Sigmoid colon (tissue), 7 donors: ENCODE measurements around the gene CASP2. TPM values are rescaled to one million over a fixed set of nuclear protein-coding genes. Genes with fewer than 3 reads are reported as not detected.

Source experiments
- DNase-seq: peaks from one replicate; pipeline ENCODE4 v3.0.0-alpha.2; 2019
- H3K27ac ChIP-seq, 4 donors: fragments of 200-600 bp; sonication (generic); one replicate each; pipeline ENCODE4 v1.5.1; 2016 to 2019; ENCODE audit warnings: mild to moderate bottlenecking in 1 of 4
- H3K27me3 ChIP-seq, 3 donors: fragments of 200-600 bp; sonication (generic); one replicate each; pipeline ENCODE4 v1.5.1; 2019; ENCODE audit warnings: mild to moderate bottlenecking in 1 of 3
- H3K36me3 ChIP-seq, 4 donors: fragments of 200-600 bp; sonication (generic); one replicate each; pipeline ENCODE4 v1.5.1; 2016 to 2019
- H3K4me1 ChIP-seq, 4 donors: fragments of 200-600 bp; sonication (generic); one replicate each; pipeline ENCODE4 v1.5.1; 2017 to 2019
- H3K4me3 ChIP-seq, 4 donors: fragments of 200-600 bp; sonication (generic); one replicate each; pipeline ENCODE4 v1.5.1; 2017 to 2019; ENCODE audit warnings: mild to moderate bottlenecking in 2 of 4, moderate library complexity in 1 of 4
- H3K9me3 ChIP-seq, 4 donors: fragments of 200-600 bp in 3 of 4; sonication (generic) in 3 of 4; one replicate each; pipeline versions ENCODE4 v1.5.1 to v1.6.1; 2013 to 2019
- EP300 ChIP-seq, 4 donors: sonication (generic); formaldehyde crosslinking; IDR thresholded peaks; one replicate each; pipeline ENCODE4 v1.6.1; 2017; ENCODE audit warnings: antibody characterized with exemption in 4 of 4
- POLR2A ChIP-seq, 2 donors: fragments of 450-650 bp; IDR thresholded peaks; one replicate each; pipeline ENCODE4 v1.6.1; 2016; ENCODE audit warnings: antibody characterized with exemption in 2 of 2, mild to moderate bottlenecking in 2 of 2, moderate library complexity in 2 of 2
- POLR2AphosphoS5 ChIP-seq, 4 donors: sonication (generic); formaldehyde crosslinking; IDR thresholded peaks; one replicate each; pipeline ENCODE4 v1.6.1; 2017; ENCODE audit warnings: antibody characterized with exemption in 4 of 4
- WGBS, 2 donors: extraction: QIAGEN DNeasy Blood & Tissue Kit; methylation state at CpG; one replicate each; pipeline ENCODE4 v1.1.7; 2013; 5-methylcytosine and 5-hydroxymethylcytosine counted together
- intact Hi-C: fragments of 100-400 bp; cut with DNase I; formaldehyde crosslinking; loops from one replicate; pipeline ENCODE4 v1.15.1; 2023
- polyA plus RNA-seq, 3 donors: library from polyadenylated mRNA; stranded (reverse); fragments of 200-250 nt; gene quantifications; one replicate each; pipeline ENCODE4 v1.2.3, GENCODE V29; 2013
- total RNA-seq, 4 donors: library from RNA; depleted of rRNA; stranded (reverse); fragments of >200 nt; gene quantifications; one replicate each; pipeline ENCODE4 v1.1.0, GENCODE V29; 2016
- TF ChIP-seq, protein P1 (sequence below), 4 experiments: fragments of 450-650 bp in 3 of 4; fragments of 200-600 bp in 1 of 4; IDR thresholded peaks; one replicate each; pipeline ENCODE4 v1.5.1; 2016 to 2019; ENCODE audit warnings: antibody characterized with exemption in 4 of 4, mild to moderate bottlenecking in 3 of 4, moderate library complexity in 2 of 4
- donor health status: healthy with polysubstance abuse.
- donor health status: Bipolar disorder and iron deficiency.
- donor health status: healthy.

The CASP2 gene
- total and polyA plus RNA-seq, 7 donors = 6.0 to 16.2 (median 7.2) TPM

DNA sequence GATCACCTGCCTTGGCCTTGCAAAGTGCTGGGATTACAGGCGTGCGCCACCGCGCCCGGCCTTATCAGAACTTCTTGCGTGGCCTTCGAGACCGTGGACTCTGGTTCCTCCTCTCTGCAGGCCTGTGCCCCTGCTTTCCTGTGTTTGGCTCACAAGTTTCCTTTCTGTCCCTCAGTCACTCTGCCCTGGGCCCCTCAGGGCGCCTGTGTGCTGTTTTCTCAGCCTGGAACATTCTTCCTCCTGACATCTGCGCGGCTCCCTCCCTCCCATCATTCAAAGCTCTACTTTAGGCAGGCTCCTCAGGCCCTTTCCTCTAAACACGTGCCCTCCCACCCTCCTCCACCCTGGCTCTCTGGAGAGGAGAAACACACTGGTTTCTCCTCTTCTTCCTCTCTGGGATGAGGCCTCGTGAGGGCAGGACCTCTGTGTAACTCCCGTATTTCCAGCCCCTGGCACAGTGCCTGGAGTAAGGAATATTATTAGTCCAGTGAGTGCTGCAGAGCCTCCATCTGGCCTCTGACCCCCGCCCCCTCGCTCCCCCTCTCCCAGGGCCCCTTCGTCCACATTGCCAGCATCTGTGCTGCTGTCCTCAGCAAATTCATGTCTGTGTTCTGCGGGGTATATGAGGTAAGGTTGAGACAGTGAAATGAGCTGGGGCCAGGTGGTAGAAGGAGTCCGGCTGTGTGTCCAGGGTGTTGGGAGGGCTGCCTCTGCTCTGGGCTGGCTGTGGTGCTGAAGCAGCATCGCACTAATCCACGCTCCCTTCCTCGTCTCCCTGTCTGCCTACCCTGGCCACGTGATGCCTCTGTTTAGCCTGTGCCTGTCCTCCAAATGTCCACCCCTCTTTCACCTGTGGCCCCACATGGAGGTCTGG lies 34.8 kb downstream of the CASP2 start:
- H3K9me3 ChIP-seq = no peaks in the 10 kb centered on the region
- no peak overlapping the region for H3K27ac ChIP-seq
- no peak for DNase-seq
- intact Hi-C loops = no loop called here
- 79 to 81% methylated on average over 23 of the region's 23 CpGs for WGBS, 2 donors
- H3K36me3 ChIP-seq = no peaks in the 10 kb centered on the region
- no peak for TF ChIP-seq EP300 (IDR thresholded peaks at IDR 0.05)
- TF ChIP-seq POLR2A (IDR thresholded peaks at IDR 0.05) = no peak
- TF ChIP-seq POLR2AphosphoS5 (IDR thresholded peaks at IDR 0.05) = no peak
- TF ChIP-seq, protein P1, sequence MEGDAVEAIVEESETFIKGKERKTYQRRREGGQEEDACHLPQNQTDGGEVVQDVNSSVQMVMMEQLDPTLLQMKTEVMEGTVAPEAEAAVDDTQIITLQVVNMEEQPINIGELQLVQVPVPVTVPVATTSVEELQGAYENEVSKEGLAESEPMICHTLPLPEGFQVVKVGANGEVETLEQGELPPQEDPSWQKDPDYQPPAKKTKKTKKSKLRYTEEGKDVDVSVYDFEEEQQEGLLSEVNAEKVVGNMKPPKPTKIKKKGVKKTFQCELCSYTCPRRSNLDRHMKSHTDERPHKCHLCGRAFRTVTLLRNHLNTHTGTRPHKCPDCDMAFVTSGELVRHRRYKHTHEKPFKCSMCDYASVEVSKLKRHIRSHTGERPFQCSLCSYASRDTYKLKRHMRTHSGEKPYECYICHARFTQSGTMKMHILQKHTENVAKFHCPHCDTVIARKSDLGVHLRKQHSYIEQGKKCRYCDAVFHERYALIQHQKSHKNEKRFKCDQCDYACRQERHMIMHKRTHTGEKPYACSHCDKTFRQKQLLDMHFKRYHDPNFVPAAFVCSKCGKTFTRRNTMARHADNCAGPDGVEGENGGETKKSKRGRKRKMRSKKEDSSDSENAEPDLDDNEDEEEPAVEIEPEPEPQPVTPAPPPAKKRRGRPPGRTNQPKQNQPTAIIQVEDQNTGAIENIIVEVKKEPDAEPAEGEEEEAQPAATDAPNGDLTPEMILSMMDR (IDR thresholded peaks at IDR 0.05) = no peak
- H3K4me3 ChIP-seq = no peak overlapping the region
- no peaks in the 10 kb centered on the region for H3K4me1 ChIP-seq
- no peaks in the 10 kb centered on the region for H3K27me3 ChIP-seq

DNA sequence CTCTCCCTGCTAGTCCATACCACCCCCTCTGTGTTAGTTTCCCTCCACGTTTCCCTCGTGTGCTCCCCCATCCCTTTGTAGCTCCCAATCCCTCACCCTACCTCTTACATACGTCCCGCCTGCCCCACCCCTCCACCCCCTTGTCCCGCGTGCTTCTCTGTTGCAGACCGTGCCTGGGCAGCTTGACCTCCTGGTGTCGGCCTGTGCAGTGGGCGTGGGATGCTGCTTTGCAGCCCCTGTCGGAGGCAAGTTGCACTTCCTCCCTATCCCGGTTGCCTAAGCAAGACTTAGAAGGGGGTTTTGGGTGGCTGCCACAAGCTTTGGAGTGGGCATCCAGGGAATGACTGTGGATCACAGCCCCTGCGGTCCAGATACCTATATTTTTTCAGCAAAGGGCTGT lies 35.5 kb downstream of the CASP2 start:
- Histone ChIP-seq H3K27ac (no peak overlapping the region), H3K36me3 (no peaks in the 10 kb centered on the region), H3K9me3 (no peaks in the 10 kb centered on the region), H3K4me3 (no peak overlapping the region), H3K27me3 (no peaks in the 10 kb centered on the region), H3K4me1 (no peaks in the 10 kb centered on the region)
- 81 to 82% methylated on average over 12 of the region's 12 CpGs for WGBS, 2 donors
- DNase-seq = no peak
- intact Hi-C loops = no loop called here
- TF ChIP-seq, protein P1 (IDR thresholded peaks at IDR 0.05) = no peak
- TF ChIP-seq EP300 (IDR thresholded peaks at IDR 0.05) = no peak
- no peak for TF ChIP-seq POLR2A (IDR thresholded peaks at IDR 0.05)
- TF ChIP-seq POLR2AphosphoS5 (IDR thresholded peaks at IDR 0.05) = no peak

DNA sequence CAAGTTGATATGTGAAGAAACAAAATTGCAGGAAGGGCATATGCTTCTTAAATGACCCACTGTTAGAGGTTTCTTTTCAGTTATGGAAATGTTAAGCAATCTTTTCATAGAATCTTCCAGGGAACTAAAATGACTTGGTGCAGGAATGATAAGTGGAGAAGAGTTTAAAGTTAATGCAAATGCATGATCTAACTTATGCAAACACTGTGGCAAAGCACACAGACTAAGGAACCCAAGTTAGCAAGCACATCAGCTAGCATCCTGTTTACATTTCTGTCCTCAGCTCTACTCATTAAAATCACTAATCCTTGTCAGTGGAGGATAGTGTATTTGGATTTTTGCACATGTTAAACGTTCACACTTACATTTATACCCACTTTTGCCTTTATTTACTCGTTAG lies 37.1 kb downstream of the CASP2 start:
- no peaks in the 10 kb centered on the region for H3K27me3 ChIP-seq
- 67 to 74% methylated on average over 2 of the region's 2 CpGs for WGBS, 2 donors

DNA sequence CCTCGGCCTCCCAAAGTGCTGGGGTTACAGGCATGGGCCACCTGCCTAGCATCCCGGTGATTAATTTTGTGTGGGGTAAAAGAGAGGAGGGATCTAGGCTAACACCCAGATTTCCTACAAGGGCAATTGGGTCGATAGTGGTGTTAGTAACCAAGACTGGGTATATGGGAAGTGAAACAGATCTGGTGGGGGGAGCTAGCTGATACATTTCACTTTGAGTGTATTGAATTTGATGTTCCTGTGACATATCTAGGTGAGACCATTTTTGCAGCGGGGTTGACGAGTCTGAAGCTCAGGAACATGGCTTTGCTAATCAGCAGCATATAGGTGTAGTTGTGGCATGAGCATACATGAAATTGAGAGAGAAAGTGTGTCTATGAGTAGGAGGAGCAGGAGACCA lies 39.8 kb downstream of the CASP2 start:
- DNase-seq = no peak
- Histone ChIP-seq H3K27ac (no peak overlapping the region), H3K9me3 (no peaks in the 10 kb centered on the region), H3K4me1 (peaks cover 0 to 9% (median 8%) of the 10 kb centered on the region in 4 donors), H3K27me3 (no peaks in the 10 kb centered on the region), H3K36me3 (no peaks in the 10 kb centered on the region), H3K4me3 (no peak overlapping the region)
- TF ChIP-seq POLR2AphosphoS5 (IDR thresholded peaks at IDR 0.05) (no peak), POLR2A (IDR thresholded peaks at IDR 0.05) (no peak), EP300 (IDR thresholded peaks at IDR 0.05) (no peak)
- TF ChIP-seq, protein P1 (IDR thresholded peaks at IDR 0.05) = no peak
- 90 to 93% methylated on average over 5 of the region's 5 CpGs for WGBS, 2 donors
- intact Hi-C loops = no loop called here

More for the DNA sequence above, 37.1 kb downstream of the CASP2 start:
- Histone ChIP-seq H3K9me3 (no peaks in the 10 kb centered on the region), H3K27ac (no peak overlapping the region), H3K4me1 (no peaks in the 10 kb centered on the region), H3K36me3 (no peaks in the 10 kb centered on the region), H3K4me3 (no peak overlapping the region)
- intact Hi-C loops = no loop called here
- no peak for TF ChIP-seq POLR2AphosphoS5 (IDR thresholded peaks at IDR 0.05)
- no peak for TF ChIP-seq POLR2A (IDR thresholded peaks at IDR 0.05)
- TF ChIP-seq EP300 (IDR thresholded peaks at IDR 0.05) = no peak
- TF ChIP-seq, protein P1 (IDR thresholded peaks at IDR 0.05) = no peak
- no peak for DNase-seq
